ENCODE results near the gene CDK5RAP1.

CDK5RAP1 gene

DNA sequence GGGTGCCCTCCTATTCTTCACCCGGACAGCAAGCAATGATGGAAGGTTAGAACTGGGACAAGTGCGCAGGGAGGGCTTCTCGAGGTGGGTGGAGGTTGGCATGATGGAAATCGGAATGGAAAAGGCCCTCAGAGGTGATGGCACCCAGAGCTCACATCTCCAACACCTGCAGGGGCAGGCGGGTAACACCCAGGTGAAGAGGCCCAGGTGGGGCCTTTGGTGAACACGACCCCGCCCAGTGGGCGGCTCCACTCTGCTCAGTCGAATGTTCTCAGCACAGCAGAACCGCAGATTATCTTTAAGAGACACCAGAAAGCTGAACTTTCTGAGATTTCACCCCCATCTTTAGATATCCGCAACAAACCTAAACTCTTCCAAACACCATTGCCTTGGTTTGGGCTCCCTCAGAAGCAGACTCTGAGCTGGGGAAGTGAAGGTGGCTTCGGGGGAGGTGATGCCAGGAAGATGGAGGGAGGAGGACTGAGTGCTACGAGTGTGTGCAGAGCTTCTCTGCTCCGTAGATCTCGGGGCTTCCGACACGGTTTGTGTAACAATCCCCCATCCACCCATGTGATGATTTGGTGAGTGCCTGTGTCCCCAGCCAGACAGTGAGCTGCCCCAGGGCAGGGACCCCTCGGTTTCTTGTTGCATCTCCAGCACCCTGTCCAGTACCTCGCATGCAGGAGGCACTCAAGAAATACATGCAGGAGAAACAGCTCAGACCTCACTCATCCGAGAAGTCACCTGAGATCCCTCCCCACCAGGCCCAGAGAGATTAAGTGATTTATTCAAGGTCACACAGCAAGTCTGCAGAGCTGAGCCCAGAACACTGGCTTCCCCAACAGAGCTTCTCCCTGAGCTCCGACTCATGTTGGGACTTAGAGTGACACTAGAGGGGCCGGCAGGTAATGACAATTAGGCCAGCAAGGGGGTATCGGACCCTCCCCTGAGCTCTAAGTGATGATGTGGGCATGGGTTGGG lies 72.9 kb downstream of the CDK5RAP1 start:
- DNase-seq, result no peak

DNA sequence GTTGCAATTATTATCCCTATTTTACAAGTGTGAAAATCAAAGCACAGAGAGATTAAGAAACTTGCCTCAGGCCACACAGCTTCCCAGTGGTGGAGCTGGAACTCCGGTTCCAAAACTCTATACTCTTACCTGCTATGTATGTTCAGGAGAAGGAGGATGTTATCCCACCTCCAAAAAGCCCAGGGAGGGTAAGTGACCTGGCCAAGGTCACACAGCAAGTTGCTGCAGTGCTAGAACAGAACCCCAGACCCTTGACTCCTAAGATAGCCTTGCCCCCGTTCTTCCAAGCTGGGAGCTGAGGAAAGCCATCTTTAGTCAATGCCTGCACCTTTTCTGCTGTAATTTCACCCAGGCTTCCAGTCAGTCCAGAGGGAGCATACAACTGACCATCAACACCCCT lies 76.0 kb downstream of the CDK5RAP1 start:
- DNase-seq, result no peak

DNA sequence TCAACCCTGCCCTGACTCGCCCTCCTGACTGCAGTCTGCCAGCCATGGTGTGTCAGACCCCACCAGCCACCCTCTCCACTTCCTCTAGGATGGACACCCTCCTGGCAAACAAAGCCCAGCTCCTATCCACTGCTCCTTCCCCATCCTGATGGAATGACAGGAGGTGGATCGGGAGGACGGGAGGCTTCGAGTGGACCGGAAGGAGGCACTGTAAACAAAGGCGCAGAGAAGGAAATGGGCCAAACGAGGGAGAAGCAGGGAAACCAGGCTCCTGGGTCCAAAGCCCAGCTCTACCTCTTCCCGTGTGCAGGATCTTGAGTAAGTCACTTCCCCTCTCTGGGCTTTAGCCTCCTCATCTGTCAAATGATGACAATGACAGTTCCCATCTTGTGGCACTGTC lies 78.1 kb downstream of the CDK5RAP1 start:
- no peak for DNase-seq

DNA sequence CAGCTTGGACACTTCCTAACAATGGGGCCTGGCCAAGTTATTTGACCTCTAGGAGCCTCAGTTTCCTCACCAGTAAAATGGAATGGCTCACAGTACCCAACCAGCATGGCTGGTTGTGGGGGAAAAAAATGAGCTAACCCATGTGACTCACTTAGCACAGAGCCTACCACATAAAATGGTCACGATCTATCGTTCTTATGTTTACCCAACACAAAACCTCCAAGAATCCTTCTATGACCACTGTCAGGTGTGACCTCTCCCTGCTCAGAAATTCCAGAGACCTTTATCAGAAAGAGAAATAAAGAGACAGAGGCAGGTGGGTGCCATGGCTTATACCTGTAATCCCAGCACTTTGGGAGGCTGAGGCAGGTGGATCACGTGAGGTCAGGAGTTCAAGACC lies 78.9 kb downstream of the CDK5RAP1 start:
- DNase-seq, result no peak

DNA sequence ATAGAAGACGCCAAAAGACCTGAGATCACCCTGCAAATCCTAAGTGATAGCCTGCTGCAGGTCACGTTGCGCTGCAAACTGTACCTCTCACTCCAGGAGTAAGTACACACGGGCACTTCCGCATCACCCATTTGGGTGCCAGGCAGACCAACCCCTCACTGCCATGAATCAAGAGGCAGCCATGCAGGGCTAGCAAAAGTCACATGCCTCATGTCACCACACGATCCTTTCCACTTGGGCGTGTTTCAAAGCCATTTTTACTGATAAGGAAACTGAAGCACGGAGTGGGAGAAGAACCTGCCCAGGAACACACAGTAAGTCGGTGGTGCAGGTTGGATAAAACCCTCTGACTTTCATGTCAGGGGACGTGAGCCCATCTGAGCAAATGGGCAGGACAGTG lies 81.3 kb downstream of the CDK5RAP1 start:
- no peak for DNase-seq

DNA sequence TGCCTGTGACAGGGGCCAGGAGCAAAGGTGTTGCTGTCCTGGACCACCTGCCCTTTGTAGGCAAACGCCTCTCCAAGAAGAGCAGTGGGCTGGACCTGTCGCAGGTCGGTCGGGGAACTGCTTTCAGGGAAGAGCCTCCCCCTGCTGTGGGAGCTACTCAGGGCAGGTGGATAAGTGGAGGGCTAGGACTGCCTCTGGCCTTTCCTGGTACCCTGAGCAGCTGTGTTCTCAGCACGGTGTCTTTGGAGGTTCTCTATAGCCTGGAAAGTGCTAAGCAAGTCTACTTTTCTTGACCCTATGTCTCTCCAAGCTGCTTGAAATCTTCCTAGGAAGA lies 83.3 kb downstream of the CDK5RAP1 start:
- DNase-seq, result no peak

DNA sequence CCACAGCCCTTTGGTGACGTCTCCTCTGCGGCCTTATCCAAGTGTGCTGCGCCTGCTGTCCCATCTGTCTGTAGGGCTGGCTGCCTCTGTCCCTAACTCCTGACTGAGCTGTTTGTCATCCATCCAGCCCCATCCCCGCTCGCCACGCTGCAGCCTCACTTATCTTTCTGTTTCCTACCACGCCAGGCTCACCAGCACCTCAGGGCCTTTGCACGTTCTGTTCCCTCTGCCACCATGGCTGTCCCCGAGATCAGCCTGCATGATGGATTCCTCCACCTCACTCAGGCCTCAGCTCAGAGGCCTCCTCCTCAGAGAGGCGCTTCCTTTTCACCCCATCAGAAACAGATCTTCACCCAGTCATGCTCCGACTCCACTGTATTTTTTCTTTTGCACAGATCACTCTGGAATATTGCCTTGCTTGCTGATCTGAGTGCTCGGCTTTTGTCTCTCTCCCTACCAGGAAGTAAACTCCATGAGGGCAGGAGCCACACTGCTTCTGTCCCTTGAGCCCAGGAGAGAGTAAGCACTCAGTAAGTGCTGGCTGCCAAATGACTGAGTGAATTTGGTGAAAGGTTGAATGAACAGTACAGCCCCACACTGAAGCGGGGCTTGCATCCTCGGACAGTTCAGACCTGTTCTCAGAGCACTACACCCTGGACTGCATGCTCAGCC lies 83.8 kb downstream of the CDK5RAP1 start:
- DNase-seq, result no peak

DNA sequence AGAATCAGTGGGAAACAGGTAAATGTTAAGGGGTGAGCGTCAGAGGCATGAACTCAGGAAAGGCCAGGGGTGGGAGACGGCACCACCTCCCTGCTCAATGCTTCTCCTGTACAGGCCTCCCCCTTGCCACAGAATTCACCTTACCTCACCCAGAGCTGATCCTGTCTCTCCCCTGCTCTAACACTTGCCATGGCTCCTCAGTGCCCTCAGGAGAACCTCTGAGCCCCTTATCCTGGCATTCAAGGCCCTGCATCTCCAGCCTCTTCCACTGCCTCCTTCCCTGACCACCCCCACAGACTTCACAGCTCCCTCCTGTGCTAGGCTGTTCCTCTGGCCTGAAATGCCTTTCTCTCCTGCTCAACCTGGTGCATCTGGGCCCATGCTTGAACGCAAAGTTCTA lies 84.4 kb downstream of the CDK5RAP1 start:
- DNase-seq, result no peak

DNA sequence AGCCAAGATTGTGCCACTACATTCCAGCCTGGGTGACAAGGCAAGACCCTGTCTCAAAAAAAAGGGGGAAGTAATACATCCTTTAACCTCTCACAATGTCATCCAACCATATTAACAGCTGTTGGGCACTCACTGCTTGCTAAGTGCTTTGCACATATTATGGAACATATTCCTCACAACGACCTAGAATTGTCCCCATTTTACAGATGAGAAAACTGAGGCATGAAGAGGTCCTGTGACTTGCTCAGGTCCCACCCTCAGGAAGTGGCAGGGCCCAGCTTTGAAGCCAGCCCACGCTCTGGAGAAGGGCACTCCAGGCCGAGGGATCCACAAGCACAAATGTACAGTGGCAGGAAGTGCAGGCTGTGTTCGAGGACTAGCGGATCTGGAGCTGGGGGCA lies 85.0 kb downstream of the CDK5RAP1 start:
- no peak for DNase-seq

DNA sequence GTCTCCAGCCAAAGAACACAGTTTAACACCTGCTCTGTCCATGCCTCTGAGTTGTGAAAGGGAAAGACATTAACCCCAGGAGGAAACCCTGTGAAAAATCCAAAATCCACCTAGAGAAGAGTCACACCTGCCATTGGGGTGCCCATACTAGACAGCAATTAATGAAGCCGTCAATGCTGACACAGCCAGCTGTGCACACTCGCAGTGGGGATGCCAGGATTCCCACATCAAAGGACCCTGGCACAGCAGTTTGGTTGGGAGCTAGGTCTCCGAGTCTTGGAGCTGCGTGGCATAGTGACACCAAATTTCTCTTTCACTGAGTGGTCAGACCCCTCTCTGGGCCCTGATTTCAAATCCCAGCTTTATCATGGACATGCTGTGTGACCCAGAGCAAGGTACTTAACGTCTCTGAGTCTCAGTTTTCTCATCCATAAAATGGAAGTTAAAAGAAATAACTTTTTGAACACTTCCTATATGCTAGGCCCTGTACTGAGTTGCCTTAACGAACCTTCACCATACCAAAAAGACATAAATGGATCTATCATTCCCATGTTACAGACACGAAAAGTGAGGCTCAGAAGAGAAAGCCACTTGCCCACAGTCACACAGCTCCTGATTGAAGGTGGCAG lies 87.5 kb downstream of the CDK5RAP1 start:
- DNase-seq, result no peak

DNA sequence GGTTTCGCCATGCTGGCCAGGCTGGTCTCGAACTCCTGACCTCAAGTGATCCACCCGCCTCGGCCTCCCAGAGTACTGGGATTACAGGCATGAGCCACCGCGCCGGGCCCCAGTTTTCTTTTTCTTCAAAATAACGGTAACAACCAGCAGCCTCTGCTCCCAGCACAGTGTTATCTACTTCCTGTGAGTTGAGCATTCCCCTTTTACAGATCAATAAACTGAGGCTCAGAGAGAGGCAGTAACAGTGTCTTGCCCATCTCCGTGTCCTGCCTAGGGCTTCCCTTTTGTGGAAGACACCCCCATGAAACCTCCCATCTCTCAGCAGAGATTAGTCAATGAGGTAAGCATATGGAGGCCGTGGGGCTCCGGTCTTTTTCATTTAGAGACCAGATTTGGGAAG lies 88.7 kb downstream of the CDK5RAP1 start:
- no peak for DNase-seq

DNA sequence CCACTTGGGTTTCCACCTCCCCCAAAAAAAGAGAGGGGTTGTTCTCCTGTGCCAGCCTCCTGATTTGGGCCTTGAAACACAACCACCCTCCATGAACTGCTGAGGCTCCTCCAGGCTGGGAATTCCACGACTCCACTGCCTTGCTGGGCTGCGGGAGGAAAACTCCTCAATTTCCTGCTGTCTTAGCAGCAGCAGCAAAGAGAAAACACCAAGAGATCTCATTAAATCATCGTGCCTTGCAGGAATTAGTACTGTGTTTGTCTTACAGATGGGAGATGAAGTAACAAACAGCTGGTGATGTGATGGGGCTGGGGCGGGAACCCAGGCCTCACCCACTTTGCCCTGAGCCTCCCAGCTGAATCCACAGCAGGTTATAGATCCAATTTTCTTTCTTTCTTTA lies 89.3 kb downstream of the CDK5RAP1 start:
- no peak for DNase-seq

DNA sequence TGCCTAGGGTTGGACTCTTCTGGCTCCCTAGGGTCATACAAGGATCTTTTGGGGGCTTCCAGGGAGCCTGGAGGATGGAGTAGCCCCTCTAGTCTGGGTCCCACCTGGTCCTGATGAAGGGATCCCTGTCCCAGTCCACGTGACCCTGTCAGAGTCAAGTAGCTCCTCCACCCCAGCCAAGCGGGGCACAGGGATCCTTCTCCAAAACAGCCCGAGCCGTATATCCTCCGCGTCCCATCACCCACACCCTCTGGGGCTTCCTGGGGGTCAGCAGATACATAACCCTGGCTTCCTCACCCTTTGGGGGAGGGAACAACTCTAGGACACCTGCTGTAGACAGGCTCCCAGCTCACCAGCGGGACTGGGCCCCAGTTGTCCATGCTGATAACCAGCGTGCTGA lies 90.3 kb downstream of the CDK5RAP1 start:
- no peak for DNase-seq

DNA sequence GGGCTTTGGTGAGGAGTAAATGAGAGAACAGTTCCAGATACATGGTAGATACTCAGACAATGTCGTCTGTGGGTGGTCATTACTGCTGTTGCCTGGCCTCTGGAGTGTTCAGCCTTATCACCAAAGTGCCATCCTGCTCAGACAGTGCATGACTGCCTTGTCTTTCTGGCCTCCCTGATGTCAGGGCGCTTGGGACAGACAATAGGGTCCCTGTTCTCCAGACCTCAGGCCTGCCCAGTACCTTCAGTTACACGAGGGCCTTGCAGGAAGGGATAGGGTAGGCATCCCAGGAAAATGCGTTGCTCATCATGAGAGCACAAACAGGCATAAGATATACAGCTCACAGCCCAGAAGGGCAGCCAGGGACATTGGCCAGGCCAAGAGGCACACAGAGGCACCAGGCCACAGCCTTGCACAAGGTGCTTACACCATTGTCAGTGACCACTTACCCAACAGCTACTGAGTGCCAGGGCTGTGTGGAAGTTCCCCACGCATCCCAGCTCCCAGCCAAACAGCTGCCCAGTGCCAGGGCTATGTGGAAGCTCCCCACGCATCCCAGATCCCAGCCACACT lies 90.9 kb downstream of the CDK5RAP1 start:
- DNase-seq, result no peak

DNA sequence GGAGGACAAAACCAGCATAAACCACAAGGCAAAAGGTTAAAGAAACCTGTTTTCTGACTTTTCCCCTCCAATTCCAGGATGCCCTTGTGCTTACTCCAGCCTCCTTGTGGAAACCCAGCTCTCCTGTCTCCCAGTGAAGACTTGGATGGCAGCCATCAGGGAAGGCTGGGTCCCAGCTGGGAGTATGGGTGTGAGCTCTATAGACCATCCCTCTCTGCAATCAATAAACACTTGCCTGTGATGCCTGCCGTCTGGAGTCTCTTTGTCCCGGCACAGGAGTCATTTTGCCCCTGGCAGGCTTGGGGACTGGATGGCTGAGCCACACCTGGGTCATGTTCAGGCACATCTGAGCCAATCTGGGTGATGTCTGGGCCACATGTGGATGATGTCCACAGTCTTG lies 91.7 kb downstream of the CDK5RAP1 start:
- no peak for DNase-seq

Measured in activated naive CD4-positive, alpha-beta T cell treated with anti-CD3 and anti-CD28 coated beads, Interleukin-2, amount 50 U/mL, for 16 hours (primary cell).